HL-60 (cell line): ENCODE results near the gene SLC6A18.

Experiments used
- DNase-seq, 2 experiments: peaks; one replicate each; pipeline ENCODE4 v3.0.0-alpha.2; 2010 to 2020; ENCODE audit warnings: low read depth in 1 of 2, low spot score in 1 of 2
- H3K27ac ChIP-seq: fragments of 250-450 bp; sonication (Bioruptor Pico); replicated peaks from 2 replicates; pipeline ENCODE4 v1.5.1; 2020; ENCODE audit warnings: mild to moderate bottlenecking, moderate library complexity
- H3K27me3 ChIP-seq: fragments of 250-450 bp; sonication (Bioruptor Pico); 2 replicates; pipeline ENCODE4 v1.5.1; 2021; ENCODE audit warnings: mild to moderate bottlenecking, moderate library complexity; ENCODE audit not compliant: insufficient read depth, poor library complexity, severe bottlenecking
- H3K4me3 ChIP-seq: replicated peaks from 2 replicates; pipeline ENCODE4 v1.5.1; 2011; ENCODE audit warnings: mild to moderate bottlenecking, control low read depth, low read length; ENCODE audit not compliant: insufficient read depth
- CTCF ChIP-seq: IDR thresholded peaks from one replicate; pipeline ENCODE4 v1.5.1; 2011; ENCODE audit warnings: low read length, control low read depth, inconsistent platforms; ENCODE audit not compliant: insufficient read depth
- GABPA ChIP-seq: IDR thresholded peaks from 2 replicates; pipeline ENCODE4 v1.6.1; 2012; ENCODE audit warnings: low read depth
- POLR2AphosphoS5 ChIP-seq: IDR thresholded peaks from 2 replicates; pipeline ENCODE4 v1.6.1; 2012; ENCODE audit warnings: low read depth
- REST ChIP-seq: IDR thresholded peaks from 2 replicates; pipeline ENCODE4 v1.6.1; 2012; ENCODE audit warnings: low read depth; ENCODE audit not compliant: insufficient replicate concordance
- SPI1 ChIP-seq: IDR thresholded peaks from 2 replicates; pipeline ENCODE4 v1.6.1; 2012; ENCODE audit warnings: low read depth, mild to moderate bottlenecking, borderline replicate concordance

SLC6A18 gene

GRCh38 chr5:1219098-1219767, 5.9 kb upstream of the SLC6A18 start:
- no peak overlapping the region for H3K4me3 ChIP-seq
- H3K27ac ChIP-seq = no peak overlapping the region
- TF ChIP-seq GABPA (no peak), POLR2AphosphoS5 (no peak), CTCF (no peak), REST (no peak), SPI1 (no peak)
- DNase-seq = no peak
- H3K27me3 ChIP-seq = no peaks in the 10 kb centered on the region

- TF ChIP-seq SPI1 (no peak), POLR2AphosphoS5 (no peak), GABPA (no peak)
These were observed 5.4 kb upstream of the SLC6A18 start for GRCh38 chr5:1219768-1220100.

GRCh38 chr5:1220351-1220750, 4.8 kb upstream of the SLC6A18 start:
- no peaks in the 10 kb centered on the region for H3K27me3 ChIP-seq
- no peak overlapping the region for H3K27ac ChIP-seq
- TF ChIP-seq SPI1 (no peak), POLR2AphosphoS5 (no peak), GABPA (no peak), REST (no peak), CTCF (no peak)
- no peak overlapping the region for H3K4me3 ChIP-seq
- no peak for DNase-seq

More at GRCh38 chr5:1219768-1220100, 5.4 kb upstream of the SLC6A18 start:
- Histone ChIP-seq H3K27ac (no peak overlapping the region), H3K27me3 (no peaks in the 10 kb centered on the region), H3K4me3 (no peak overlapping the region)
- DNase-seq = no peak

- TF ChIP-seq REST = no peak
- no peak for TF ChIP-seq CTCF
- TF ChIP-seq GABPA = no peak
- no peak for TF ChIP-seq SPI1
- no peak for TF ChIP-seq POLR2AphosphoS5
- no peaks in the 10 kb centered on the region for H3K27me3 ChIP-seq
- no peak for DNase-seq
- no peak overlapping the region for H3K27ac ChIP-seq
- no peak overlapping the region for H3K4me3 ChIP-seq
These were observed 4.3 kb upstream of the SLC6A18 start for GRCh38 chr5:1220831-1221230.
